ENCODE data around the gene SNX32. TPM values are rescaled to one million over a fixed set of nuclear protein-coding genes. Genes with fewer than 3 reads are reported as not detected.

SNX32 gene
- total and polyA plus RNA-seq, 9 of the 15 experiments (the other 6 are each of a cell fraction or from before 2014, with no cell fraction given) = 0.03 TPM; not detected in 7

- TF ChIP-seq ZNF316 (IDR thresholded peaks at IDR 0.05) (no peak), ZNF217 (CRISPR knock-in tag; IDR thresholded peaks at IDR 0.05) (no peak), KDM5B (IDR thresholded peaks at IDR 0.05; ENCODE audit: insufficient replicate concordance, low read depth, low read length) (no peak), RREB1 (CRISPR knock-in tag; IDR thresholded peaks at IDR 0.05) (peak; percentile 34; the same call in 1 of the 2 replicates), ZNF133 (CRISPR knock-in tag; IDR thresholded peaks at IDR 0.05) (no peak), CHAMP1 (IDR thresholded peaks at IDR 0.05) (no peak), LARP7 (IDR thresholded peaks at IDR 0.05) (no peak)
These were observed 23.1 kb downstream of the SNX32 start (continued) for GRCh38 chr11:65856689-65857499.
